Measurements from ENCODE around the gene SIL1. TPM values are rescaled to one million over a fixed set of nuclear protein-coding genes. Genes with fewer than 3 reads are reported as not detected.

The SIL1 gene
- 44.5 and 60.9 TPM in 2 replicates for total RNA-seq

GRCh38 chr5:139197710-139198669 lies at the start of gene SIL1:
Gene SIL1, minus strand, starts transcription at chr5:139198368. Its CDS starts 70,525 bp downstream, at chr5:139127843.

Small RNA genes within 50 kb of the gene (small RNA-seq; reads per million reads assigned to genes)
- gene RNU6-572P: not detected

Other genes with a start within 250 kb of the SIL1 start
- 183 and 205 TPM in 2 replicates for gene MATR3, start 95.4 kb upstream of the SIL1 start, total RNA-seq
- 42.0 and 64.0 TPM in 2 replicates for gene PAIP2, start 143.5 kb upstream of the SIL1 start, total RNA-seq
- gene SLC23A1, start 184.9 kb upstream of the SIL1 start, total RNA-seq: not detected in 2 replicates
- 0.39 and 0.65 TPM in 2 replicates for gene MZB1, start 191.5 kb upstream of the SIL1 start, total RNA-seq
- gene PROB1, start 196.7 kb upstream of the SIL1 start, total RNA-seq: 1.2 and 2.7 TPM in 2 replicates
- gene SPATA24, start 205.7 kb upstream of the SIL1 start, total RNA-seq: 3.1 and 3.5 TPM in 2 replicates
- 5.5 and 5.6 TPM in 2 replicates for gene DNAJC18, start 241.2 kb upstream of the SIL1 start, total RNA-seq